Ishikawa (cell line): ENCODE data around the gene CORO1C.

Experiments
- EP300 ChIP-seq: IDR thresholded peaks from 2 replicates; pipeline ENCODE4 v1.6.1; 2012; ENCODE audit warnings: borderline replicate concordance
- FOXM1 ChIP-seq: IDR thresholded peaks from 2 replicates; pipeline ENCODE4 v1.6.1; 2012; ENCODE audit warnings: low read depth, borderline replicate concordance
- NFIC ChIP-seq: IDR thresholded peaks from 2 replicates; pipeline ENCODE4 v1.6.1; 2012
- TEAD4 ChIP-seq: IDR thresholded peaks from 2 replicates; pipeline ENCODE4 v1.6.1; 2012
- ZBTB7A ChIP-seq: IDR thresholded peaks from 2 replicates; pipeline ENCODE4 v1.6.1; 2012; ENCODE audit warnings: low read depth
- TF ChIP-seq, protein P1 (sequence below): IDR thresholded peaks from 2 replicates; pipeline ENCODE4 v1.6.1; 2012

DNA sequence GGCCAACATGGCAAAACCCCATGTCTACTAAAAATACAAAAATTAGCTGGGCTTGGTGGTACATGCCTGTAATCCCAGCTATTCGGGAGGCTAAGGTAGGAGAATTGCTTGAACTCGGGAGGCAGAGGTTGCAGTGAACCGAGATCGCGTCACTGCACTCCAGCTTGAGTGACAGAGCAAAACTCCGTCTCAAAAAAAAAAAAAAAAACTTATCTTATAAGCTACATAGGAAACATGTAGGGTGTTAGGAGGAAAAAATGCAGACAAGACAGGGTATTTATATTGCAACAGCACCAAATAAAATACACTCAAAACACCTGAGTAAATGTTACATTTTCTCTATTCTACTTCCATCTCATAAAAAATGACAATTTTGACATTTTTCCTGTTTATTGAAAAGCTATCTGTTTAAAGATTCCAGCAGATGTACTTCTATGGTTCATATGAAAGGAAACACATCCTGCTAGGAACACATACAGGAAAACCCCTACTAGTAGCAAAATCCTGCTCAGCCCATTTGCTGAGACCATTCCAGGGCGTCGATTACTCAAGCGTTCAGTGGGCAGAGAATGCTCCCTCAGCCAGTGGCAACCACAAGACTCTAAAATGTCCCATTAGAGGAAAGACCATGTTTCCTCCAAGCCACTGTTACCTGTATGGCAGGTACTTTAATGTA, 19.7 kb downstream of the CORO1C start:
- TF ChIP-seq EP300 (no peak), FOXM1 (no peak), TEAD4 (no peak), ZBTB7A (no peak), NFIC (no peak)
- TF ChIP-seq, protein P1, sequence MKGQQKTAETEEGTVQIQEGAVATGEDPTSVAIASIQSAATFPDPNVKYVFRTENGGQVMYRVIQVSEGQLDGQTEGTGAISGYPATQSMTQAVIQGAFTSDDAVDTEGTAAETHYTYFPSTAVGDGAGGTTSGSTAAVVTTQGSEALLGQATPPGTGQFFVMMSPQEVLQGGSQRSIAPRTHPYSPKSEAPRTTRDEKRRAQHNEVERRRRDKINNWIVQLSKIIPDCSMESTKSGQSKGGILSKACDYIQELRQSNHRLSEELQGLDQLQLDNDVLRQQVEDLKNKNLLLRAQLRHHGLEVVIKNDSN = no peak
